ENCODE measurements around the gene KCNG2.

GRCh38 chr18:79873449-79874110, 75.8 kb downstream of the KCNG2 start:
- TF ChIP-seq CTCF (IDR thresholded peaks at IDR 0.05; ENCODE audit: low read length) (no peak), EZH2 (IDR thresholded peaks at IDR 0.05; ENCODE audit: borderline replicate concordance, low read length) (no peak)
